NB4 (cell line): Measurements from ENCODE around the gene ZYG11A.

Experiments
- CTCF ChIP-seq: IDR thresholded peaks from one replicate; pipeline ENCODE4 v1.5.1; 2012; ENCODE audit warnings: low read depth, low read length
- MAX ChIP-seq: IDR thresholded peaks from 2 replicates; pipeline ENCODE4 v1.6.1; 2011; ENCODE audit warnings: low read depth, low read length
- MYC ChIP-seq: IDR thresholded peaks from 2 replicates; pipeline ENCODE4 v1.6.1; 2011; ENCODE audit warnings: low read depth, low read length
- POLR2A ChIP-seq: IDR thresholded peaks from 2 replicates; pipeline ENCODE4 v1.6.1; 2011; ENCODE audit warnings: mild to moderate bottlenecking; ENCODE audit not compliant: insufficient read length; ENCODE audit errors: extremely low read depth

GRCh38 chr1:52943876-52944416 is 101.4 kb downstream of the ZYG11A start:
- TF ChIP-seq CTCF, result no peak
- no peak for TF ChIP-seq MAX
- no peak for TF ChIP-seq POLR2A
- TF ChIP-seq MYC, result no peak
